CD4-positive, alpha-beta T cell treated with Interleukin-17A for 4 hours (primary cell): ENCODE measurements around the gene SREK1.

Experiments
- DNase-seq: peaks from one replicate; pipeline ENCODE4 v3.0.0-alpha.2; 2020; ENCODE audit warnings: mixed read lengths

Gene SREK1

GRCh38 chr5:66224274-66224673 lies 80.2 kb downstream of the SREK1 start:
- DNase-seq: no peak

DNA sequence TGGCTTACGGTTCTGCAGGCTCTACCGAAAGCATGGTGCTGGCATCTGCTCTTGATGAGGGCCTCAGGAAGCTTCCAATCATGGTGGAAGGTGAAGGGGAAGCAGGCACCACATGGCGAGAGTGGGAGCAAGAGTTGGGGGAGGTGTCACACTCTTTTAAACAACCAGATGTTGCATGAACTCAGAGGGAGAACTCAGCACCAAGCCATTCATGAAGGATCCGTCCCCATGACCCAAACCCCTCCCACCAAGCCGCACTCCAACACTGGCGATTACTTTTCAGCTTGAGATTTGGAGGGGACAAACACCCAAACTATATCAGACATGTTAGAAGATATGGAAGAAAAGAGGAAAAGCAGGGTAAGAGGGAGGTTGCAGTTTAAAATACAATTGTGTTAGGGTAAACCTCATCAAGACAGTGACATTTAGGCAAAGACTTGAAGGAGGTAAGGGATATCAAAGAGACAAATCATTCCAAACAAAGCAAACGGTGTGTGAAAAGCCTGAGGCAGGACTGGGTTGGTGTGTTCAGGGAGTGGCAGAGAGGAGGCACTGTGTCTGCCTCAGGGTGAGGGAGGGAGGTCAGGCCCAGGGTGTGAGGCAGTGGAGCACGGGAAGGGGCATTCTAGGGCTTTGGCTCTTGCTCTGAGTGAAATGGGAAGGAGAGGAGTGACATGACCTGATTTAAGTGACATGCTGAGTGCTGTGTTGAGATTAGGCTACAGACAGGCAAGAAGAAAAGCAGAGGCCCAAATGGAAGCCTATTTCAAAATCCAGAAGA lies 80.9 kb downstream of the SREK1 start:
- DNase-seq: no peak

DNA sequence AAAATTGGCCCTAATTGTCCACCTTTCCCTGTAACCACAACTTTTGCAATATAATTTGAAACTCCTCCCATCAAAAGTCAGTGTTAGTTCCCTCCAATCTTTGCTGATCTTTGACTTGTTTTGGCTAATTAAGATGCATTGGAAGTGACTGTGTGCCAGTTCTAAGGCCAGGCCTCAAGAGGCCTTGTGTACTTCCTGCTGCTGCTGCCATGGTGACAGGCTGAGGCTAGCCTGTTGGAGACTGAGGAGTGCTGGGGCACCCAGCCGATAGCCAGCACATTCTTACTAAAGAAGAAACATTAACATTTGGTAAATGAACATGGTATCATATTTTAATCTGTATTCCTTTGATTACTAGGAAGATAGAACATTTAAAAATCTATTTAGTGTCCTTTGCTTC lies 86.5 kb downstream of the SREK1 start:
- DNase-seq: no peak

- DNase-seq: no peak
Observed at GRCh38 chr5:66231508-66231907, 87.4 kb downstream of the SREK1 start.

DNA sequence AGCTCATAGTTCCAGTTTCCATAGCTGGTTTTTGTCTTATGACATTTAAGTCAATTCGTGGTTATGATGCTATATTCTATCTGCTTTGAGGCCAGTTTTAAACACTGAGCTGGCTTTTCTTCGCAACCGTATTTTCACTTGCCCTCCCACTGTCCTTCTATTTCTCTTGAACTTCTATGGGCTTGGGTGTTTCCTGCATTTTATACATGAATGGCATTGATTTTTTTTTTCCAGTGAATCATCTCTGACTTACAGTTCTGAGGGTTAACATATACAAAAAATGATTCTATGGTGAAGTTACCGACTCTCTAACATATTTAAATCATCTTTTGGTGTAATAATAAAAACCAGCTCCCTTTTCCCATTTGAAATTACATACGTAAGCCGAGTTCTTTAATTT lies 88.2 kb downstream of the SREK1 start:
- DNase-seq: no peak

- no peak for DNase-seq
Observed at GRCh38 chr5:66232706-66233445, 88.8 kb downstream of the SREK1 start.
